GM12872 (cell line): Measurements from ENCODE around the gene BCL2A1.

ENCODE experiments used
- CTCF ChIP-seq: IDR thresholded peaks from 3 replicates; pipeline ENCODE4 v1.5.1; 2011; ENCODE audit warnings: low read depth, mild to moderate bottlenecking, low read length, moderate library complexity; ENCODE audit not compliant: insufficient read depth

BCL2A1 gene

DNA sequence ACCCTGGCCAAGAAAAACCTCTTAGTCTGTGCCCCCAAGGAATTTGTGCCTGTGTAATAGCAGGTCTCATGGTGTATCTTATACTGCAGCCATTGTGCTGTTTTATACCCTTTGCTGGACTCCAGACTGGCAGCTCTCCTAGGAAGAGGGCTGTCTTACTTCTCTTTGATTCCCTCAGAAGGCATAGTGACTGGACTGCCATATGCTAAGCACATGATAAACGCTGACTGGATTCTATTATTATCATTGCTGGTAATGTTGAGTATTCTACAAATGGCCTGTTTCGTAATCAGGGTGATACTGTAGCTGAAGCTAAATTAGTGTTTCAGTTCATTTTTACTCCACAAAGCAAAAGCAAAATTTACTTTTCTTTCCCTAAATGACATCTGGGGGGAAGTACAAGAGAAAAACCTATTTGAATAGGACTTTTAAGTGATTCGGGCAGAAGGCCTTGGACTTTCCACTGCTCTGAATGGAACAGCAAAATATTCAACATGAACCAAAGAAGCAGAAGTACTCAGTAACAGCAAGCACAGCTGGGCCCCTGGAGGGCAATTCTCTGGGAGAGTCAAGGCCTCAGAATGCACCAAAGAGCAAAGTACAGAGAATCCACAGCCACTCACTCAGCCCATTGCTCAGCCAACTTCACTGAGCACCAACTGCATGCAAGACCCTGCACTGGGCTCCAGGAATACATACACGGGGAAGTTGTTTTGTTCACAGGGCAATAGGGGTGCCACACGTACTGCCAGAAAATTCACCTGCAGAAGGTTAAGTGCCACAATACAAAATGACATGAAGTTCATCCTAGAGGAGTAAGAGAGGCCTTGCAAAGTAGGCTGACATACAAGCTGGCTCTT lies 7.9 kb upstream of the BCL2A1 start:
- no peak for TF ChIP-seq CTCF

DNA sequence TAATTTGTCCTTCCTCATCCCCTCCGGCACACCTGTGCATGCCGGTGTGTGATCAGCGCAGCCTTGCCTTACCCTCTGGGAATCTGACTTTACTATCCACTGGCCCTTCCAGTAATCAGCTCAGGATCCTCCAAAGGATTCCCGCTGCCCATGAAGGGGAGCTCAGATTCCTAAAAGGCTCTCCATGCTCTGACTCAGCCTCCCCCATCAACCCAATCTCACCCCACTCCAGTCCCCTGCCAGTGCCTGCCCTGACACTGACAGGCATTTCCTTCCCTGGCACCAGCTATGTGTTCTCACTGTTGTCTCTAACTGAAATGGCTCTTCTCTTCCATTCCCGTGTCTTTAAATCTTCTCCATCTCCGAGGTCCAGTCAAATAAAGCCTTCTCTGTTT lies 7.3 kb upstream of the BCL2A1 start:
- no peak for TF ChIP-seq CTCF

GRCh38 chr15:79977431-79978054 lies 6.5 kb upstream of the BCL2A1 start:
- TF ChIP-seq CTCF, result no peak

DNA sequence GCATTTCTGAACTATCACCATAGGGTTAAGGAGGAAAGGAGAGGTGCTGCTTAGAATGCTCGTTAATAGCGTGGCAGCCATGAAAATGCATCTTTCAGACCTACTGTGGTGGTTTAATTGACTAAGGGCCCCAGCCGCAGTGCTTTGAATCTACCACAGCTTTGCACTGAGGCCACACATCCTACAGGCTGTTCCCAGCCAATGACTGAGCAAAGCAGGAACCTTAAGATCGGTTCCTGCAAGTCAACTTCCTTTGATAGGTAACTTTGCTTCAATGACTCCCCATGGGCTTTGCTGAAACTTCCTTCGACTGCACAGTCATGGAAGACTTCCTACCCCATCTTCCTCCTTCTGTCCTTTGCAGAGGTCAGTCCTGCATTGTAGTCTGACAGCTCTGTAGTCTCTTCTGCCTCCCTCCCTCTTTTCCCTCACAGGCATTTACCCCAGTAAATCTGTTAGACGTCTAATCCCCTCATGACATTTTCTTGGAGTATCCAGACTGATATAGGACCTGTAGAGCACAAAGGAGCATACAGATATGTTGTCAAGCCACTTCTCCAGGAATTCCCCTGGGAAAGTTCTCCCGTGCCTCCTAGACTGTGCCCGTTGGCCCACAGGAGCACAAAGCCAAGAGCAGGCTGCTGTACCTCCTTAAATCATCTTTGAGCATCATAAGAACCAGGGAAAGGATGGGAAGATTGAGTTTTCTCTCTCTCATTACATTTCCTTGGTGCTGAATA lies 2.6 kb upstream of the BCL2A1 start:
- TF ChIP-seq CTCF, result no peak

DNA sequence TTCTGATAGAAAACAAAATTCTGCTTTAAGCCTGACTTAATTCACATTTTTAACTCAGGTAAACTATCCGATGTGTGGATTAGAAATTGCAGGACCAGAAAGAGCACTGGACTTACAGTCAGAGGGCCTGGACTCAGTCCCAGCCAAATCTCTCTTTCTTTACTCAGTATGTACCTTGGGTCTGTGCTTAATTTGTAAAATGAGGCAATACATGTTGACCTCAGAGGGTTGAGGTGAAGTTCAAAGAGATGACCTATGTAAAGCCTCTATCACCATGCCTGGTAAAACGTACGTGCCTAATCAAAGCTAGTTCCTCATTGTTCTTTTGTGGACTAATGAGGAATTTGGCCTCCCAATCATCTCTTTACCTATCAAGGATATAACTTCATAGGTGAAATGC lies 1.9 kb upstream of the BCL2A1 start:
- TF ChIP-seq CTCF, result no peak

- no peak for TF ChIP-seq CTCF
Measured at GRCh38 chr15:79970181-79970580, 815 bp downstream of the BCL2A1 start.

- TF ChIP-seq CTCF, result no peak
Measured at GRCh38 chr15:79969146-79969545, 1.9 kb downstream of the BCL2A1 start.
